Activated T-helper 2 cell treated with anti-CD3 and anti-CD28 coated beads, Interferon-gamma antibody, Interleukin-2, Interleukin-4, amounts not matched to agents 10 μg/mL and 5 μg/mL and 100 μg/mL, durations not matched to agents 14 hours and 24 hours and 36 hours (primary cell): ENCODE results near the gene CACNA2D1. TPM values are rescaled to one million over a fixed set of nuclear protein-coding genes. Genes with fewer than 3 reads are reported as not detected.

Source experiments
- DNase-seq: peaks from one replicate; pipeline ENCODE4 v3.0.0; 2021; ENCODE audit warnings: low spot score
- H3K27ac Mint-ChIP-seq: one replicate; pipeline ENCODE4 v1.8.0; 2021; ENCODE audit warnings: mixed read lengths
- H3K27me3 Mint-ChIP-seq: one replicate; pipeline ENCODE4 v1.8.0; 2021; ENCODE audit warnings: low read depth, mixed read lengths
- H3K36me3 Mint-ChIP-seq: one replicate; pipeline ENCODE4 v1.8.0; 2021; ENCODE audit warnings: low read depth, mixed read lengths
- H3K4me1 Mint-ChIP-seq: one replicate; pipeline ENCODE4 v1.8.0; 2021; ENCODE audit warnings: low read depth, mixed read lengths
- H3K4me3 Mint-ChIP-seq: one replicate; pipeline ENCODE4 v1.8.0; 2021; ENCODE audit warnings: low read depth, mild to moderate bottlenecking, moderate library complexity, mixed read lengths
- H3K9me3 Mint-ChIP-seq: one replicate; pipeline ENCODE4 v1.8.0; 2021; ENCODE audit warnings: mixed read lengths
- intact Hi-C: fragments of 100-400 bp; cut with micrococcal nuclease; formaldehyde crosslinking; loops from one replicate; pipeline ENCODE4 v1.15.1; 2023
- total RNA-seq: library from RNA; stranded (reverse); gene quantifications from 2 replicates; pipeline ENCODE4 v1.2.3, GENCODE V29; 2022

The CACNA2D1 gene
- total RNA-seq, 1 donor from 2014 or later = not detected

DNA sequence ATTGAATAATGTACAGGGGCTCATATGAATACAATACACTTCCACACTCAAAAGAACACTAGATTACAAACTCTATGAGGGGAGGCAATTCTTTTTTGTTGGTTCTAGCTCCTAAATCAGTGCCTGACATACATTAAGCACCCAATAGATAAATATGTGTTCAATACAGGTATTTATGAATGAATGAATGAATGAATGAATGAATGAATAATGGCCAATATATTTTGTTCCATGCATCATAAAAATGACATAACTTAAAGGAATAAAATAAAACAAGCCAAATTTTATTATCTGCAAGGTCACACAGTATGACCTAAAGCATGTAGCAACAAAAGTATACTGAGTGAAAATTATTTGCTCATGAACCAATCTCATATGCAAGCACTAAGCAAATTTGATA is 168.9 kb downstream of the CACNA2D1 start:
- intact Hi-C loops = no loop called here
- peaks cover 5% of the 10 kb centered on the region for H3K9me3 Mint-ChIP-seq
- no peak overlapping the region for H3K4me3 Mint-ChIP-seq
- H3K4me1 Mint-ChIP-seq = no peaks in the 10 kb centered on the region
- no peak overlapping the region for H3K27ac Mint-ChIP-seq
- no peaks in the 10 kb centered on the region for H3K36me3 Mint-ChIP-seq
- no peak for DNase-seq
- H3K27me3 Mint-ChIP-seq = no peaks in the 10 kb centered on the region

GRCh38 chr7:82273886-82274285 is 169.7 kb downstream of the CACNA2D1 start:
- no peak overlapping the region for H3K4me3 Mint-ChIP-seq
- no peak for DNase-seq
- H3K27me3 Mint-ChIP-seq = no peaks in the 10 kb centered on the region
- H3K9me3 Mint-ChIP-seq = peaks cover 5% of the 10 kb centered on the region
- H3K27ac Mint-ChIP-seq = no peak overlapping the region
- H3K36me3 Mint-ChIP-seq = no peaks in the 10 kb centered on the region
- no peaks in the 10 kb centered on the region for H3K4me1 Mint-ChIP-seq
- intact Hi-C loops = no loop called here

DNA sequence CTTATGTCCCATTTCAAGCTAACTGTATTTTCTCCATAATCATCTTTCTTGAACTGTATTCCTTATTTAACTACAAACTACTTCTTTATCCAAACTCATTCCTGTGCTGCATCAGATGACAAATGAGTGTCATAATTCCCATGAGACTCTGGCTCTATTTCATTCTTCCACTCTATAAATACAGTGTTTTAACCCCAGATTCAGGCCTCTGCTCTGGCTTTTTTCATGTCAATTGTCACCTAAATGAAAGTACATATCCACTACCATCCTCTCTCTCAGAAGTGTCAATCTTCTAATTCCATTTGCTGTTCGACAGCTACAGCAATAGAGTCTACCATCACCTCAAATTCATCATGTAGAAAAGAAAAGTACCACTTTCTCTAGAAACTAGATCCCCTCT is 172.7 kb downstream of the CACNA2D1 start:
- Mint-ChIP-seq H3K36me3 (no peaks in the 10 kb centered on the region), H3K27ac (no peak overlapping the region), H3K9me3 (peaks cover 5% of the 10 kb centered on the region), H3K4me1 (no peaks in the 10 kb centered on the region), H3K4me3 (no peak overlapping the region), H3K27me3 (no peaks in the 10 kb centered on the region)
- intact Hi-C loops = no loop called here
- no peak for DNase-seq

DNA sequence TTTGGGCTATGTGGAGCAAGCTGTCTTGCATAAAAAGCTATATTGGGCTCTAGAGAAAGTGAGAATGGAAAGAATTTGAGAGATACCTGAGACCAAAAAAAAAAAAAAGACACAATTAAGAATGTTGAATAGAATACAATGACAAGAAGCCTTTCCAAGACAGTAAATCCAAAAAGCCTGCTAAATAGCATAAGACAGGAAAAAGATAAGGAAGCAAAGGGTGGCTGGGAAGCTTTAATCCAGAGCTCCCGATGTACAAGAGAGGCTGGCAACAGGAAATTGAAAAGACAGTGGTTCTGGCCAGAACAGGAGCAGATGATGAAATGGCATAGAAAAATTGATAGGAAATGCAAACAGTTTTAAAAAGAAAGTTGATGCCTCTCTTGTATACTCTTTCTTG is 174.9 kb downstream of the CACNA2D1 start:
- Mint-ChIP-seq H3K4me3 (no peak overlapping the region), H3K27me3 (no peaks in the 10 kb centered on the region), H3K27ac (no peak overlapping the region), H3K4me1 (no peaks in the 10 kb centered on the region), H3K9me3 (peaks cover 5% of the 10 kb centered on the region), H3K36me3 (no peaks in the 10 kb centered on the region)
- intact Hi-C loops = no loop called here
- DNase-seq = no peak

DNA sequence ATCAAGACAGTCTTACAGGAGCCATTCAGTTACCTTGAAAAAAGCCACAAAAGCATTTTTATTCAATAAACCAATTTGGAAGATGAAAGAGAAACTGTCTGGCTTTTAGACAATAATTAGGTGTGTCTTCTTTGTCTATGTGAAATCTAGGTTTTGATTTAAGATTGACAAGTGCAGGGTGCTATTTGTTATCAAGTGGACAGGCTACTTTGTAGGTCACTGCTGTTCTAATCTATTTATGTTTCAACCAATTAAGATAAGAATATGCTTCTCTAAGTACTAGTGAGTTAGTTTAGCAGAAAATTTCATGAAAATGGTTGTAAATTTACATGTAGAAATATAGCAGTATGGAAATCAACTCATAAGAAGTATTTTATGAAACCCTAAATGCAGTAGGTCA is 177.5 kb downstream of the CACNA2D1 start:
- Mint-ChIP-seq H3K4me3 (no peak overlapping the region), H3K36me3 (no peaks in the 10 kb centered on the region), H3K4me1 (no peaks in the 10 kb centered on the region), H3K27me3 (no peaks in the 10 kb centered on the region), H3K27ac (no peak overlapping the region), H3K9me3 (peaks cover 5% of the 10 kb centered on the region)
- intact Hi-C loops = no loop called here
- no peak for DNase-seq

DNA sequence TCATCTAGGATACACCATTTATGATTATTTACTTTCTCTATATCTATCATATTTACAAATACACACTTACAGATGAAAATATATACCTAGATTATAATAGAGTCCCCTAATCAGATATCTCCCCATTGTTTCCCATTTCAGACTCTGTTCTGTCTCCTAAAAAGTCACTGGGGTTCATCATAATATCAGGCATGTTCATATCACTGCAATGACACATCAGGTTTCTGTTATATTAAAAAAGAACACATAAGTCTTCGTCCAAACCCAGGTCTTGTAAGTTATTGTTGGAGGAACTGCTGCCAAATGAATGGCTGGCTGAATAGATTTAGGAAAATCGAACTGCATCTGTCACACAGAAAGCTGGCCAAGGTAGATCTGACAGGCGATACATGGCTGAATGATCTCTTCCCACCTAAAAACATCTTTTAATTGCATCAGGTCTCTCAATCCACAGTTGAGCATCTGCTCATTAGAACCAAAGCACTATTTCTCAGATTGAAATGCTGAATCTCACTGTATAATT is 178.7 kb downstream of the CACNA2D1 start:
- no peaks in the 10 kb centered on the region for H3K36me3 Mint-ChIP-seq
- H3K9me3 Mint-ChIP-seq = no peaks in the 10 kb centered on the region
- no peak overlapping the region for H3K4me3 Mint-ChIP-seq
- no peak for DNase-seq
- H3K27ac Mint-ChIP-seq = no peak overlapping the region
- no peaks in the 10 kb centered on the region for H3K27me3 Mint-ChIP-seq
- intact Hi-C loops = no loop called here
- no peaks in the 10 kb centered on the region for H3K4me1 Mint-ChIP-seq

DNA sequence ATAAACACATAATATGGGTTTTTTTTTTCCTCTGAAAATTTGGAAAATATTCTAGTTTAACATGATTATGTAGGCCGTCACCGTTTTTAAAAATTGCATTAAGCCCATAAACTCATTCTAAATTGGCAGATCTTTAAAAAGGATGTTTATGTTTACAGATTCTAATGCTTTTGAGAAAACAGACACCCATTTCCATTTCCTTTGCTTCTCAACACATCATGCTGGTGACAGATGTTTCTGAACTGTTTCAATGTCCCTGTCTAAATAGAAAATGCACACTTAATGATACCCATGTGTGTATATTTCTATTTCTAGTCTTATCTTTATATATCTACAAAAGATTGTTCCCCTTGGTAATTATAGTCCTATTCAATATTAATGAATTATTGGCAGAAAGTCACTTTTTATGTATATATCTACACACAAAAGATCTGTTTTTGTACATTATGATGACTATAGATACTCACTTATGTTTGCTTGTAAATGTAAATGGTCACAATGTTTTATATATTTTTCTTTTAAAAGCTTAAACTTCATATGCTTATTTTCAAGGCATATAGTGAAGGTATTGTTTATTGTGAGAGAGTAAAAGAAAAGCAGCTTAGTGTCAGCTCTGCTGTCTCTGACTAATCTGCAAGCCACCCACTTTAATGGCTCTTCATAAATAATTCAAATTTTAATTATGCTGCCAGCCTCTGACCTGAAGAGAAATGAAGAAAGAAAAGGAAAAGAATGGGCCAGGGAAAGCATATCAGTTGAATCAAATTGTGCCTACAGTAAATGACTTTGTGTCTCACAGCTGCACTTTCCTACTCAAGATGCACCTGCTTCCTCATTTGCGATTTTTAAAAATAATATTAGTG is 179.4 kb downstream of the CACNA2D1 start:
- H3K9me3 Mint-ChIP-seq = no peaks in the 10 kb centered on the region
- DNase-seq = no peak
- H3K27ac Mint-ChIP-seq = no peak overlapping the region
- no peak overlapping the region for H3K4me3 Mint-ChIP-seq
- intact Hi-C loops = no loop called here
- H3K27me3 Mint-ChIP-seq = no peaks in the 10 kb centered on the region
- no peaks in the 10 kb centered on the region for H3K36me3 Mint-ChIP-seq
- no peaks in the 10 kb centered on the region for H3K4me1 Mint-ChIP-seq

GRCh38 chr7:82258181-82258580 is 185.4 kb downstream of the CACNA2D1 start:
- Mint-ChIP-seq H3K4me3 (no peak overlapping the region), H3K36me3 (no peaks in the 10 kb centered on the region), H3K27ac (no peak overlapping the region), H3K27me3 (no peaks in the 10 kb centered on the region), H3K9me3 (no peaks in the 10 kb centered on the region), H3K4me1 (no peaks in the 10 kb centered on the region)
- no peak for DNase-seq
- intact Hi-C loops = no loop called here

- intact Hi-C loops = no loop called here
- Mint-ChIP-seq H3K36me3 (no peaks in the 10 kb centered on the region), H3K4me3 (no peak overlapping the region), H3K27me3 (no peaks in the 10 kb centered on the region), H3K4me1 (no peaks in the 10 kb centered on the region), H3K9me3 (no peaks in the 10 kb centered on the region), H3K27ac (no peak overlapping the region)
- no peak for DNase-seq
These were observed 186.4 kb downstream of the CACNA2D1 start for GRCh38 chr7:82257118-82257695.

DNA sequence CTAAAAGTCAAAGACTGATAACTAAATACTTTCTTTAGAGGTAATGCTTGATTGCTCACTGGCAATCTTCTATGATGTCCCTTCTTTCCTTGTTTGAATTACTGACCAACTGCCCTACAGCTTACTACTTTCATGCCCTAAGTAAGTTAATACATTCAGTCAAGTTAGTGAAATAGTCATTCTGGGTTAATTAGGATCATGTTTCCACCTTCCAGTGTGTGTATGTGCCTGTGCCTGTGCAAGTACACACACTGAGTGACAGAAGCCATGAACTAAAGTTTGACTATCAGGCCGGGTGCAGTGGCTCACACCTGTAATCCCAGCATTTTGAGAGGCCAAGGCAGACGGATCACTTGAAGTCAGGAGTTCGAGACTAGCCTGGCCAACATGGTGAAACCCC is 187.9 kb downstream of the CACNA2D1 start:
- intact Hi-C loops = no loop called here
- Mint-ChIP-seq H3K27me3 (no peaks in the 10 kb centered on the region), H3K36me3 (no peaks in the 10 kb centered on the region), H3K4me3 (no peak overlapping the region), H3K4me1 (no peaks in the 10 kb centered on the region), H3K27ac (no peak overlapping the region), H3K9me3 (no peaks in the 10 kb centered on the region)
- DNase-seq = no peak

GRCh38 chr7:82250598-82250997 is 193.0 kb downstream of the CACNA2D1 start:
- no peak overlapping the region for H3K4me3 Mint-ChIP-seq
- no peaks in the 10 kb centered on the region for H3K36me3 Mint-ChIP-seq
- no peaks in the 10 kb centered on the region for H3K4me1 Mint-ChIP-seq
- no peaks in the 10 kb centered on the region for H3K27me3 Mint-ChIP-seq
- H3K9me3 Mint-ChIP-seq = no peaks in the 10 kb centered on the region
- intact Hi-C loops = no loop called here
- DNase-seq = no peak
- H3K27ac Mint-ChIP-seq = no peak overlapping the region

DNA sequence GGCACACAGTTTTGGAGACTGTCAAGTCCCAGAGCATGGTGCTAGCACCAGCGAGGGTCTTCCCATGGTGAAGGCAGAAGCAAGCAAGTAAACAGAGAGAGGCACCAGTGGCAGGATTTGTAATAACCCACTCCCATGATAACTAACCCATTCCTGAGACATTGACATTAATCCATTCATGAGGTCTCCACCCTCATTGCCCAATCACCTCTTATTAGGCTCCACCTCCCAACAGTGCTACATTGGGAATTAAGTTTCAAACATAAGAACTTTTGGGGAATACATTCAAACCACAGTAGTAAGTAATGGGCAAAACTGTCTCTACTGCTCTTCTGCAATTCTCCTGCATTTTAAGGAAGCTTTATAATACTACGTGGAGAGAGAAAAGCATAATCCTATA is 193.6 kb downstream of the CACNA2D1 start:
- Mint-ChIP-seq H3K36me3 (no peaks in the 10 kb centered on the region), H3K4me3 (no peak overlapping the region), H3K27me3 (no peaks in the 10 kb centered on the region), H3K27ac (no peak overlapping the region), H3K9me3 (no peaks in the 10 kb centered on the region), H3K4me1 (no peaks in the 10 kb centered on the region)
- intact Hi-C loops = no loop called here
- no peak for DNase-seq

DNA sequence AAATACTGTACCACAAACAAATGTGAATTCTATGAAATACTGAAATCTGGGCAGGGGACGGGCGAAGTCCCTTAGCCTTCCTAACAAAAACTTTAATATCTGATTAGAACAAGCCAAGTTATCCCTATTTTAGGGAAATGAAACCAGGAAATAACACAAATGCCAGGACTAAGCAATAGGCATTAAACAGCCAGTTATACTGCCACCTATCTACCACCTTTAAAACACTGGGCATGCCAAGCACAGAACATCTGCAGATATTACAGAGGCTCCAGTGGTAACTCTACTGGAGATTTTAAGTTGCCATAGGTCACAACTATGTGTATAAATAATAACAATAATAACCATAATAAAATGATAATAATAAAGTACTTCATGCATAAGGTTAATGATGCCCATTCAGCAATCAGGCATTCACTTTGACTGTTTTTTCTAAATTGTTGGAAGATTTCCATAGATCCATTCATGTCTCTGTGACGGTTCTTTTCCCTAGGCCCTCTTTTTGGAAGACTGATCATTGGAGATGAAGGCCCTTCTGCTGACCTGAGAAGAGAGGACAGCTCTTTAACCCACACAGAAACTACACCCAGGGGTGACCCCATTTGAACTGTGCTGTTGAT is 195.7 kb downstream of the CACNA2D1 start:
- H3K27ac Mint-ChIP-seq = no peak overlapping the region
- H3K4me1 Mint-ChIP-seq = no peaks in the 10 kb centered on the region
- no peaks in the 10 kb centered on the region for H3K27me3 Mint-ChIP-seq
- intact Hi-C loops = no loop called here
- no peak for DNase-seq
- H3K36me3 Mint-ChIP-seq = no peaks in the 10 kb centered on the region
- H3K4me3 Mint-ChIP-seq = no peak overlapping the region
- H3K9me3 Mint-ChIP-seq = no peaks in the 10 kb centered on the region
